Stimulated activated CD8-positive, alpha-beta memory T cell treated with anti-CD3 and anti-CD28 coated beads, Interleukin-4, amount 100 ng/mL, for 24 hours (primary cell): ENCODE data around the gene CROCC.
"Not testable (repeated sequence)": the region's sequence is repeated elsewhere in the genome, so short reads cannot be mapped to it uniquely, and the experiment has no call there.

Experiments used
- DNase-seq: peaks from one replicate; pipeline ENCODE4 v3.0.0-alpha.2; 2020; ENCODE audit warnings: low read depth

CROCC gene

GRCh38 chr1:16939386-16940180 lies 17.9 kb downstream of the CROCC start:
- DNase-seq = not testable (repeated sequence)

GRCh38 chr1:16944038-16944437 lies 22.3 kb downstream of the CROCC start:
- no peak for DNase-seq

- not testable (repeated sequence) for DNase-seq
Measured at GRCh38 chr1:16945512-16945911, 23.8 kb downstream of the CROCC start.

GRCh38 chr1:16946185-16946584 lies 24.5 kb downstream of the CROCC start:
- not testable (repeated sequence) for DNase-seq

- no peak for DNase-seq
Measured at GRCh38 chr1:16946646-16947045, 24.9 kb downstream of the CROCC start.

GRCh38 chr1:16948282-16948891 lies 26.7 kb downstream of the CROCC start:
- not testable (repeated sequence) for DNase-seq

GRCh38 chr1:16949026-16949425 lies 27.3 kb downstream of the CROCC start:
- DNase-seq = not testable (repeated sequence)

GRCh38 chr1:16952376-16952775 lies 30.6 kb downstream of the CROCC start:
- not testable (repeated sequence) for DNase-seq

GRCh38 chr1:16954579-16954978 lies 32.8 kb downstream of the CROCC start:
- no peak for DNase-seq

GRCh38 chr1:16955186-16955585 lies 33.5 kb downstream of the CROCC start:
- DNase-seq = no peak

- DNase-seq = no peak
Measured at GRCh38 chr1:16956775-16957174, 35.0 kb downstream of the CROCC start.

GRCh38 chr1:16957731-16958130 lies 36.0 kb downstream of the CROCC start:
- DNase-seq = no peak

- no peak for DNase-seq
Measured at GRCh38 chr1:16958475-16958874, 36.7 kb downstream of the CROCC start.

GRCh38 chr1:16960560-16961296 lies 39.0 kb downstream of the CROCC start:
- DNase-seq = peak; percentile 71

- no peak for DNase-seq
Measured at GRCh38 chr1:16961297-16962133, 39.8 kb downstream of the CROCC start.

GRCh38 chr1:16964169-16964568 lies 42.4 kb downstream of the CROCC start:
- DNase-seq = not testable (repeated sequence)

- DNase-seq = no peak
Measured at GRCh38 chr1:16965486-16966067, 43.8 kb downstream of the CROCC start.

- DNase-seq = no peak
Measured at GRCh38 chr1:16966282-16966681, 44.6 kb downstream of the CROCC start.

- DNase-seq = no peak
Measured at GRCh38 chr1:16967095-16967575, 45.4 kb downstream of the CROCC start.

- DNase-seq = no peak
Measured at GRCh38 chr1:16967962-16968361, 46.2 kb downstream of the CROCC start.

- DNase-seq = no peak
Measured at GRCh38 chr1:16968372-16968771, 46.6 kb downstream of the CROCC start.
